ENCODE data around the gene CAPNS1.

DNA sequence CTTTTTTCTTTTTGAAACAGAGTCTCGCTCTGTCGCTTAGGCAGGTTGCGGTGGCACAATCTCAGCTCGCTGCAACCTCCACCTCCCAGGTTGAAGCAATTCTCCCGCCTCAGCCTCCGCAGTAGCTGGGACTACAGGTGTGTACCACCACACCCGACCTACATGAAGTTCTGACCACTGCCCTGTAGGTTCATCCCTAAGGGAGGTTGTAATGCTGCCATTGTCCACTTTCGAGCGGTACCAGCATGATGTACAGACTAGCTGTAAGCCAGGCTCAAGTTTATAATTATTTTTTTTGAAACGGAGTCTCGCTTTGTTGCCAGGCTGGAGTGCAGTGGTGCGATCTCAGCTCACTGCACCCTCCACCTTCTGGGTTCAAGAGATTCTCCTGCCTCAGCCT lies 23.9 kb downstream of the CAPNS1 start:
- TF ChIP-seq, protein P1, sequence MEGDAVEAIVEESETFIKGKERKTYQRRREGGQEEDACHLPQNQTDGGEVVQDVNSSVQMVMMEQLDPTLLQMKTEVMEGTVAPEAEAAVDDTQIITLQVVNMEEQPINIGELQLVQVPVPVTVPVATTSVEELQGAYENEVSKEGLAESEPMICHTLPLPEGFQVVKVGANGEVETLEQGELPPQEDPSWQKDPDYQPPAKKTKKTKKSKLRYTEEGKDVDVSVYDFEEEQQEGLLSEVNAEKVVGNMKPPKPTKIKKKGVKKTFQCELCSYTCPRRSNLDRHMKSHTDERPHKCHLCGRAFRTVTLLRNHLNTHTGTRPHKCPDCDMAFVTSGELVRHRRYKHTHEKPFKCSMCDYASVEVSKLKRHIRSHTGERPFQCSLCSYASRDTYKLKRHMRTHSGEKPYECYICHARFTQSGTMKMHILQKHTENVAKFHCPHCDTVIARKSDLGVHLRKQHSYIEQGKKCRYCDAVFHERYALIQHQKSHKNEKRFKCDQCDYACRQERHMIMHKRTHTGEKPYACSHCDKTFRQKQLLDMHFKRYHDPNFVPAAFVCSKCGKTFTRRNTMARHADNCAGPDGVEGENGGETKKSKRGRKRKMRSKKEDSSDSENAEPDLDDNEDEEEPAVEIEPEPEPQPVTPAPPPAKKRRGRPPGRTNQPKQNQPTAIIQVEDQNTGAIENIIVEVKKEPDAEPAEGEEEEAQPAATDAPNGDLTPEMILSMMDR (IDR thresholded peaks at IDR 0.05; ENCODE audit: low read depth, low read length): no peak
- no peak for TF ChIP-seq POLR2A (IDR thresholded peaks at IDR 0.05; ENCODE audit: extremely low read depth, insufficient read length)
